Lower lobe of right lung (tissue), 2 donors: ENCODE measurements around the gene USF3. TPM values are rescaled to one million over a fixed set of nuclear protein-coding genes. Genes with fewer than 3 reads are reported as not detected.

ENCODE experiments used
- ATAC-seq, 2 donors: fragments of 200-7000 bp; cut with Tn5 transposase; one replicate each; pipeline ENCODE4 v1.9.1; 2020 to 2022; ENCODE audit warnings: mild to moderate bottlenecking in 2 of 2, moderate library complexity in 2 of 2
- DNase-seq: peaks from one replicate; pipeline ENCODE4 v3.0.0-alpha.2; 2020
- H3K27ac ChIP-seq: fragments of 200-600 bp; one replicate; pipeline ENCODE4 v1.8.0; 2022
- H3K27me3 ChIP-seq: fragments of 200-600 bp; one replicate; pipeline ENCODE4 v1.8.0; 2022; ENCODE audit warnings: low read depth
- H3K36me3 ChIP-seq: fragments of 200-600 bp; one replicate; pipeline ENCODE4 v1.8.0; 2022; ENCODE audit warnings: mild to moderate bottlenecking
- H3K4me1 ChIP-seq: fragments of 200-600 bp; one replicate; pipeline ENCODE4 v1.8.0; 2022
- H3K4me3 ChIP-seq: fragments of 200-600 bp; one replicate; pipeline ENCODE4 v1.8.0; 2022; ENCODE audit warnings: mild to moderate bottlenecking
- H3K9me3 ChIP-seq: fragments of 200-600 bp; one replicate; pipeline ENCODE4 v1.8.0; 2022
- intact Hi-C: fragments of 100-400 bp; cut with DNase I; formaldehyde crosslinking; loops from one replicate; pipeline ENCODE4 v1.11.0; 2022
- total RNA-seq: library from RNA; stranded (reverse); fragmentation: NEBNext Ultra II Directional; extraction: Animal tissue kit (Norgen Biotek cat#: 25700); gene quantifications from one replicate; pipeline ENCODE4 v1.2.1, GENCODE V29; 2021
- TF ChIP-seq, protein P1 (sequence below): fragments of 200-600 bp; IDR thresholded peaks from one replicate; pipeline ENCODE4 v1.8.0; 2022; ENCODE audit warnings: antibody characterized with exemption, mild to moderate bottlenecking
- donor health status: DM: no; HTN: yes; CAD: no; lungs with severe emphysema.

The USF3 gene
- total RNA-seq, 1 donor from 2014 or later = 20.9 TPM

DNA sequence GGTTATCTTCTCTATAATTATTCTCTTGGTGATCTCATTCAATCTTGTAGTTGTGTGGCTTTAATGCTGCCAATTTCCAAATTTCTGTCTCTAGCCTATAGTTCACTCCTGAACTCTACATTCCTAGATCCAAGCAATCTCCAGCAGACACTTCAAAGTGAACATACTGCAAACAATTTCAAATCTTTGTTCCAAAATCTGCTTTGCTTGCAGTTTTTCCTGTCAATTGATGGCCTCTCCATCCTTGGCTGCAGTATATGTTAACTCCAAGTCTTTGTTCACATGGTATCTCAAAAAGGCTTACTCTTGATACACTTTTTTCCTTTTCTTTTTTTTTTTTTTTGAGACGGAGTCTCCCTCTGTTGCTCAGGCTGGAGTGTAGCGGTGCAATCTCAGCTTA lies 32.2 kb upstream of the USF3 start:
- TF ChIP-seq, protein P1, sequence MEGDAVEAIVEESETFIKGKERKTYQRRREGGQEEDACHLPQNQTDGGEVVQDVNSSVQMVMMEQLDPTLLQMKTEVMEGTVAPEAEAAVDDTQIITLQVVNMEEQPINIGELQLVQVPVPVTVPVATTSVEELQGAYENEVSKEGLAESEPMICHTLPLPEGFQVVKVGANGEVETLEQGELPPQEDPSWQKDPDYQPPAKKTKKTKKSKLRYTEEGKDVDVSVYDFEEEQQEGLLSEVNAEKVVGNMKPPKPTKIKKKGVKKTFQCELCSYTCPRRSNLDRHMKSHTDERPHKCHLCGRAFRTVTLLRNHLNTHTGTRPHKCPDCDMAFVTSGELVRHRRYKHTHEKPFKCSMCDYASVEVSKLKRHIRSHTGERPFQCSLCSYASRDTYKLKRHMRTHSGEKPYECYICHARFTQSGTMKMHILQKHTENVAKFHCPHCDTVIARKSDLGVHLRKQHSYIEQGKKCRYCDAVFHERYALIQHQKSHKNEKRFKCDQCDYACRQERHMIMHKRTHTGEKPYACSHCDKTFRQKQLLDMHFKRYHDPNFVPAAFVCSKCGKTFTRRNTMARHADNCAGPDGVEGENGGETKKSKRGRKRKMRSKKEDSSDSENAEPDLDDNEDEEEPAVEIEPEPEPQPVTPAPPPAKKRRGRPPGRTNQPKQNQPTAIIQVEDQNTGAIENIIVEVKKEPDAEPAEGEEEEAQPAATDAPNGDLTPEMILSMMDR = no peak
- no peak overlapping the region for H3K27ac ChIP-seq
- intact Hi-C loops = no loop called here
- peaks cover 4% of the 10 kb centered on the region for H3K4me1 ChIP-seq
- peaks cover 6% of the 10 kb centered on the region for H3K36me3 ChIP-seq
- no peaks in the 10 kb centered on the region for H3K9me3 ChIP-seq
- ATAC-seq = no peak
- DNase-seq = no peak
- no peaks in the 10 kb centered on the region for H3K27me3 ChIP-seq
- no peak overlapping the region for H3K4me3 ChIP-seq

DNA sequence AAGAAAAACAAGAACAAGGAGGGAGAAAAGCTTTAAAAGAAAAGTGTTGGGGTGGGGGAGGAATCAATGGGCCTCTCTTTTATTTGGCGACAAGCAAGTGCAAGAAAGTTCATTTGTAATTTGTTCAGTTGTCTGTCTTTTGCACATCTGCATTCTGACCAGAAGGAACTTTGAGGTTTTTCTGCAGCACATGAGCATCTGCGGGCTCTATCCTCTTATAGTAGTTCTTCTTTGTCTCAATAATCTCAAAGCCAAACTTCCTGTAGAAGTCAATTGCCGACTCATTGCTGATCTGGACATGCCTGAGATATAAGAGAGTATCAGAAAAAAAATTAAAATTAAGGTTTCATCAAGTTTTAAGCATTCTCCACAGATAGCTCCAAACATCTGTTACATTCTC lies 25.2 kb upstream of the USF3 start:
- Histone ChIP-seq H3K27me3 (no peaks in the 10 kb centered on the region), H3K27ac (no peak overlapping the region), H3K36me3 (peaks cover 47% of the 10 kb centered on the region), H3K4me1 (peaks cover 4% of the 10 kb centered on the region), H3K9me3 (no peaks in the 10 kb centered on the region), H3K4me3 (no peak overlapping the region)
- ATAC-seq = no peak
- intact Hi-C loops = no loop called here
- no peak for DNase-seq
- TF ChIP-seq, protein P1 = no peak

DNA sequence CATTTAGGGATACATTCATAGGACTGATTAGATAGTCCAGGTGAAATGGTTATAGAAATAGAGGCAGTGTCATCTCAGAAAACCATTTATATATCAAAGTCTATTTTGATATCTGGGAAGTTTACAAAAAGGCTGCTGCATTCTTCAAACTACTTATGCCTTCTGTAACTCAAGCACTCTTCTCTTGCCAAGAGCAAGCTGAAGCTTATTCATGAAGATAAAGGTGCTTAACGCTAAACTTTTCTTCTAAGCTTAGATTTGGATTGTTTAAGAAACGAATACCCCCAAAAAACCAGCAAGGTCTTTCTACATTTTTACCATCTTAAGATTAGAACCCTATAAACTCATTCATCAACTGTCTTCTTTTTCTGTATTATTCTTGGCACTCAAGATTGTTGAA lies 23.3 kb upstream of the USF3 start:
- Histone ChIP-seq H3K4me3 (no peak overlapping the region), H3K9me3 (no peaks in the 10 kb centered on the region), H3K27me3 (no peaks in the 10 kb centered on the region), H3K4me1 (no peaks in the 10 kb centered on the region), H3K36me3 (peaks cover 47% of the 10 kb centered on the region), H3K27ac (no peak overlapping the region)
- TF ChIP-seq, protein P1 = no peak
- intact Hi-C loops = no loop called here
- DNase-seq (no peak), ATAC-seq (no peak)

DNA sequence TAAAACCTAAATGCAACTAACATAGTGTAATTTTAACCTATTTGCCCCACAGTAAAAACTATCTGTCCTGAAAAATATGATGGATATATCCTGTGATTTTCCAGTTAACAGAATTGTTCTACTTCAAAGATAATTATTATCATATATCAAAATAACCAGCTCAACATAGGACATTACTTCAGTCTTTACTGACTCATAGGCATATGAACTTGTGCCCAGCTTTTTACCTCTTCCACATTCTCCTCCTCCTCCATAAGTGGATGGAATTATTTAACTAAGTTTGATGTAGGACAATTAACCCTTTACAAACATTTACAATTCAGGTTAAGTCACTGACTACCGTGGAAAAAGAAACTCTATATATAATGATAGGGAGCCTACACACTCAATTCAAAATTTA lies 22.9 kb upstream of the USF3 start:
- intact Hi-C loops = no loop called here
- Histone ChIP-seq H3K27ac (no peak overlapping the region), H3K4me3 (no peak overlapping the region), H3K9me3 (no peaks in the 10 kb centered on the region), H3K4me1 (no peaks in the 10 kb centered on the region), H3K36me3 (peaks cover 47% of the 10 kb centered on the region), H3K27me3 (no peaks in the 10 kb centered on the region)
- TF ChIP-seq, protein P1 = no peak
- ATAC-seq (no peak), DNase-seq (no peak)

DNA sequence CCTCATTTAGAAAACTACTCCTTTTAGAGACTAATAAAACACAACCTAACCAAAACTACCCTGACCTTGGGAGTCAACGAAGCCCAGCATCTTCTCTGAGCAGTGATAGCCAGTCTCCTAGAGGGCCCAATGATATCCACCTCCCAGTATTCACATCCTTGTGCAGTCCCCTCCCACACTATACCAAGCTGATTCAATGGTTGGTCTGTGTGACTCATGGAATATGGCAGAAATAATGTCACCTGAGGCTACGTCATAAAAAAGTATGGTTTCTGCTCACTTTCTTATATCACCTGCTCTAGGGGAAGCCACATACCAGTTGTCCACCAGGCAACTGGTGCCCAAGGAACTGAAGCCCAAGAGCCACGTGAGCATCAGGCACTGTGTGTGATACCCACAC lies 21.4 kb upstream of the USF3 start:
- no peak overlapping the region for H3K4me3 ChIP-seq
- H3K9me3 ChIP-seq = no peaks in the 10 kb centered on the region
- ATAC-seq (no peak), DNase-seq (no peak)
- intact Hi-C loops = no loop called here
- H3K27ac ChIP-seq = no peak overlapping the region
- TF ChIP-seq, protein P1 = no peak
- no peaks in the 10 kb centered on the region for H3K4me1 ChIP-seq
- H3K27me3 ChIP-seq = no peaks in the 10 kb centered on the region
- H3K36me3 ChIP-seq = peaks cover 32% of the 10 kb centered on the region

DNA sequence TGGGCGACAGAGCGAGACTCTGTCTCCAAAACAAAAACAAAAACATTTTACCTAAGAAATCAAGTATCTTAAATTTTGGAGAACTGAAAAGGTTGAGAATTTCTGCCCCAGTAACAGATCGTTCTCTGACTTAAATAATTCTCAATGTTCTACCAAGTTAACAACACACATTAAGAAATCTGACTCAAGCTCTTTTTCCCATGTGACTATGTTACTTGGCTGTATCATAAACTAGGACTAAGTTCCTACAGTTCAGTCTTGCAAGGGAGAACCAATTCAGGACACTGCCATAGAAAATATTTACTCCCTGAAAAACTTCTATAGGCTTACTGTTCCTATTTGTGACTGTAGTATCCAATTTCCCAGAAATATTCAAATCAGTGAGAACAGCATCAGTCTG lies 20.9 kb upstream of the USF3 start:
- Histone ChIP-seq H3K4me1 (no peaks in the 10 kb centered on the region), H3K9me3 (no peaks in the 10 kb centered on the region), H3K4me3 (no peak overlapping the region), H3K36me3 (peaks cover 27% of the 10 kb centered on the region), H3K27ac (no peak overlapping the region), H3K27me3 (no peaks in the 10 kb centered on the region)
- DNase-seq (no peak), ATAC-seq (no peak)
- TF ChIP-seq, protein P1 = no peak
- intact Hi-C loops = no loop called here
